GM18499 (cell line): ENCODE results near the gene MCM3AP.

Experiments
- ATAC-seq: cut with Tn5 transposase; IDR thresholded peaks from one replicate; pipeline ENCODE4 v1.9.1; 2021; ENCODE audit warnings: moderate number of reproducible peaks; ENCODE audit not compliant: insufficient read depth, unreplicated experiment

The MCM3AP gene

GRCh38 chr21:46285206-46285661 is at the start of gene MCM3AP:
Gene MCM3AP, minus strand, starts transcription at chr21:46285611. Its CDS starts 325 bp downstream, at chr21:46285286.
- ATAC-seq = no peak

DNA sequence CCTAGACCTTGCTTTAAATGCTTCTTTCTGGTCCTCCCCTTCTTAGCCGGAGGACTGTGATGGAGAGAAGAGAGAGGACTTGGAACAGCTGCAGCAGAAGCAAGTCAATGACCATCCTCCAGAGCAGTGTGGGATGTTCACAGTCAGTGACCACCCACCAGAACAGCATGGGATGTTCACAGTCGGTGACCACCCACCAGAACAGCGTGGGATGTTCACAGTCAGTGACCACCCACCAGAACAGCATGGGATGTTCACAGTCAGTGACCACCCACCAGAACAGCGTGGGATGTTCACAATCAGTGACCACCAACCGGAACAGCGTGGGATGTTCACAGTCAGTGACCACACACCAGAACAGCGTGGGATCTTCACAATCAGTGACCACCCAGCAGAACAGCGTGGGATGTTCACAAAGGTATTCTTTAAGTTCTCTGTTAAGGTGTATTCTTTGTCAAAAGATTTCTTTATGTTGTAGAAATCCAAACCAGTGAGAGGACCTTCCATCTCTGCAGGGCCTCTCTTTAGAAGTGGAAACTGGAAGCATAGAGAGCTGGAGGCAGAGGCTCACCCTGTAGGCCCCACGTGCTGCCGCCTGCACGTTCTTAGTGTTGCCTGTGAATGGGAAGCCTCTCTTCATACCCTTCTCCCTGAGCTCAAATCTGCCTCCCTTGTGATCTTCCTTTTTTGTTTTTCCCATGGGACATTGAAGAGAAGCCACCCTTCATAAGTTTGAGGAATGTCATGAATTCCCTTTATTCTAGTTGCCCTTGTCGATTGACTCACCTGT is 49.1 kb upstream of the MCM3AP start:
- no peak for ATAC-seq

- ATAC-seq = no peak
Measured at GRCh38 chr21:46329796-46330195, 44.4 kb upstream of the MCM3AP start.

- no peak for ATAC-seq
Measured at GRCh38 chr21:46328151-46328550, 42.7 kb upstream of the MCM3AP start.

DNA sequence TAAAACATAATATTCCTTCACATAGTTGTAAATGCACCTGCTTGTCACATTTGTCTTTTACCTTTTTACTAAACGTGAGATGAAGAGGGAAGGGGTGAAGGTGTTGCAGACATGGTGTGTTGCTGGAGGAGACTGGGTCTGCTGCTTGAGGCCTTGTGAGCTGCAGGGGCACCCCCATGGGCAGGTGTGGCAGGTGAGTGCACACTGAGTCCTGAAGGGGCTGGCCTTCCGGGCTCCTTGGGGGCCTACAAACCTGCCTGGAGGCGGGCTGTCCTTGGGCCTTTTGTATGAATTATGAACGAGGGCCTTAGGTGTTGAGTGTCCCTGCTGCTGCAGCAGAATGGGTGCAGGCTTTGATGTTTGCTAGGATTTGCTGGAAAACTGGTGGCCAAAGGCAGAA is 42.3 kb upstream of the MCM3AP start:
- no peak for ATAC-seq

- ATAC-seq = no peak
Measured at GRCh38 chr21:46326110-46326703, 40.8 kb upstream of the MCM3AP start.

DNA sequence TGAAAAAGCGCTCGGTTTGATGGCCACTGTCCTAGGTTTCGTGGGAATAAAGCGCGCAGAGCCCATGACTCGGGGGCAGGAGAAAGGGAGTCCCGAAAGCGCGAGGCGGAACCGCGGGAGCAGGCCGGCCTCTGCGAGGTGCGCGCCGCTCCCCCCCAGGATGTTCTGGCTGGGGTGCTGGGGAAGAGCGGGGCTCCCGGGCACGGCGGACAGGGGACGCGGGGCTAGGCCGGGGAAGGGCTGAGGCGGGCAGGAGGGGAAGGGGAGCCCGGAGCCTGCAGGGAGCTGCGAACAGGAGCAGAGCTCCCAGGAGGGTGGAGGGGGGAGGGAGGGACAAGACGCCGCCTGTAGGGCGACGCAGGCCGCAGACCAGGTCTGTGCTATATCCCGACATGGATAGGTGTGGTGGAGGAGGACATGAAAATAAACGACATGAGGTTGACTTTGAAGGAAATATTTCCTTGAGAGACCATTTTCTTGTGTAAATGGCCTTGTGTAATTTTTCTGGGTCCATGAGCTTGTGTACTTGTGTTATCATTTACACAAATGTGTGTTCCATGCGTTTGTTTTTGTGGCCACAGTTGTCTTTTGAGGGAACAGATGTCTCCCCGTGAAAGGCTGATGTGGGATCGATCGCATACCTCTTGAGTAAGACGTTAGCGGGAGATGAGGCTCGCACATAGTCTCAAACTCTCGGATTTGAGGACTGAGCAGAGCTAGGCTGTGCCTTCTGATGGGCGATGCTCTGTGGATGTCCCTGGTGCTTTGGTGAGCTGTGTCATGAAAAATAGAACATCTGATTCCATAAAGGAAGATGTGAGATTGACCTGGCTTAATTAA is 39.9 kb upstream of the MCM3AP start:
- ATAC-seq = no peak

DNA sequence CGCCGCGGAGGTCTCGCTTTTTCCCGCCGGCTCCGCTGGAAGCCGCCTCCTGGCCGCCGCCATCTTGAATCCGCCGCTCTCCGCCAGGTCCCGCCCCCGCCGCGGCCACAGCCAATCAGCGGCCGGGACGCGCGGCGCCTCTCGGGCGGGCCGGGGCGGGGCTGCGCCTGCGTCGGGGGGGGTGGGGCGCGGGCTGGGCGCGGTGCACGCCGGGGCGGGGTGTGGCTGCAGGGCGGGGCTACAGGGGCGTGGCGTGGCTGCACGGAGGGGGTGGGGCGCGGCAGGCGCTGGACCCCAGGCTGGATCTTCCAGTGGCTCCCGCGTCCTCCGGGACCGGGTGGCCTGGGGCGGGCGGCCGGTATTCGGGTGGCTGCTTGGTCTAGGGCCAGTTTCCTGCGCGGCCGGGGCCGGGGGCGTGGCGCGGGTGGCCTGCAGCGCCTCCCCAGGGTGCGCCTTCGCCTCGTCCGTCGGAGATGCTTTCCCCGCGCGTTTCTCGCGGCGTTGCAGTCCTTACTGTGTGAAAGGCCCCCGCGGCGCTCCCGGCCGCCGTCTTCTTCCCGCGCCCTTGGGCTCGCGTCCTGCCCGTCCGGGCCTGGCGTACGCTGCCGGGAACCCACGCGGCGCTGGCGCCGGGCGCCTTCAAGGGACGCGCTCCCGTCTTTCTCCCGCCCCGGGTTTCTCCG is 39.1 kb upstream of the MCM3AP start:
- no peak for ATAC-seq

DNA sequence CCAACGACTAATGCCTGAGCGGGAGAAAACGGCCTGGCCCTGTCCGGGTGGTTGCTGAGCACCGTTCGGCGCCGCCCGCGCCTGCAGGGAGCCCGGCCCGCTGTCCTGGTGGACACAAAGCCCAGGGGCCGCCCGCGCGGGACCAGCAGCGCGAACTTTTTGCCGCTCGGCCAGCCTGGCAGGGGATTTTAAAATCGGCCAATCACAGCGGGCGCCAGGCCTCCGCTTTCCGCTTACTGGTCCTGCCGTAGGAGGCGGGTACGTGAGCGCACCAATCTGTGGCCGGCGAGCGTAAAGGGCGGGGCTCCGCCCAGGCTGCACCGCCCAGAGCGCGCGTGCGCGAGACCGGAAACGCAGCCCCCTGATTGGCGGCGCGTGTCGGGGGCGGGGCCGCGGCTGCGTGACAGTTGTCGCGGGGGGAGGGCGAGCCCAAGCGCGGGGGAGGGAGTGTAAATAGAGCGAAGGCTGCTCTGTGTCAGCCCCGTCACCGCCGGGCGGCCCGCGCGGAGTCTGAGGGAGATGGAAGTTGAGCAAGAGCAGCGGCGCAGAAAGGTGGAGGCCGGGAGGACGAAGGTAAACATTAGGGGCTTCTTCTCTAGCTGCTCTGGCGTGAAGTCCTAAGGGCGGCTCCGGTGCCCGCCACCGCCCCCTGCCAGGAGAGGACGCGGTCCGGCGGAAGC is 38.4 kb upstream of the MCM3AP start, which contains the start of the genes C21orf58 and PCNT:
Gene C21orf58 (minus strand): TSS at position 161 of the 680 bp plus-strand sequence. CDS start 1,132 bp downstream, outside the sequence.
Gene PCNT (plus strand): TSS at position 447 of the 680 bp plus-strand sequence. CDS start 73 bp downstream, at position 520.
- ATAC-seq = no peak

- ATAC-seq = no peak
Measured at GRCh38 chr21:46323227-46323709, 37.9 kb upstream of the MCM3AP start.

DNA sequence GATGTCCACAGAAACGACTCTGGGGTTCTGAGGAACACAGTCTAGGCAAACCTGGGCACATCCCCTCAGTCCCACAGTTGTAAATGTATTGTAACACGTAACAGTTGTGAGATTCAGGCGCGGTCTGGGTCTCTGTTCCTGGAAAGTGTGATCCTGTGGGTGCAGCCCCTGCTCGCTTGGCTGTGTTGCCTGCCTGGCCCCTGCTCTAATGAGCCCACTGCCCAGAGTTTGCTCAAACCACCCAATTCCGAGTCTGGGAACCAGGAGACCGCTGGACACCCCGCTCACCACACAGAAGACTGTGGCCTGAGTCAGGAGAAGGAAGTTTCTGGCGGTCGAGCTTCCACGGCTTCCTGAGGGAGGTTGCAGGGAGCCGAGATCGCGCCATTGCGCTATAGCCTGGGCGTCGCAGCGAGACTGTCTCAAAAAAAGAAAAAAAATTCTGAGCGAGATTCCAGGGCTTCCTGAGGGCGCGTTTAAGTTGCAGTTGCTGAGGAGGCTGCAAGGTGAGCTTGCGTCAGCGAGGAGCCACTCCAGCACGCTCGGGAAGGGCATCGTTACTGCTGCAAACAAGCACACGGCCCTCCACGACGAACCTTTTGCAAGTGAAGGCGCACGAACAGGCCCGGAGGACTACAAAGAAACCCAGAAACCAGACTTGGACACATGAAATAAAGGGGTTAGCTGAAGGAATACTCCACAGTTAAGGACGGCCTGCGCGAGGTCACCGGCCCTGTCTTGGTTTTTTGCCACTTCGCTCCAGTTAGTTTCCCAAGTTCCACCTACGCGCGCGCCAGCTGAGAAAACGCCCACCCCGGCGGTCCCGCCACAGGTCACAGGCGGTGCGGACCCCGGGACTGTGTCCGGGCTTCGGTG is 37.2 kb upstream of the MCM3AP start:
- no peak for ATAC-seq

- ATAC-seq = no peak
Measured at GRCh38 chr21:46320331-46320801, 35.0 kb upstream of the MCM3AP start.

GRCh38 chr21:46319186-46319585 is 33.8 kb upstream of the MCM3AP start:
- no peak for ATAC-seq

DNA sequence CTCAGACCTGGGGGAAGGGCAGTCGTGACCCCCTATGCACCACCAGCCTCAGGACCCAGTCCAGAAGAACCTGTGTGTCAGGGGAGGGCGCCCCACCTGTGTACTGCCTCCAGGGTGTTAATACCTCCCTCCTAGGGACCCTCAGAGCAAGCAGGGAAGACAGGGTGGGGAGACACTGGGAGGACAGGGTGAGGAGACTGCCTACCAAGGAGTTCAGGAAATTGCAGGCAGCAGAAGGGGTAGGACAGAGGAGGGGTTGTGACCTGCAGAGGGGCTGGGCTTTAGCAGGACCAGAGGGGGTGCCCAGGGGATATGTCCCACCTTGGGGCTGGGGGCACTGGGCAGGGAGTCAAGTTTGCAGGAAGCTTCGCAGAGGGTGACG is 33.0 kb upstream of the MCM3AP start:
- ATAC-seq = no peak

DNA sequence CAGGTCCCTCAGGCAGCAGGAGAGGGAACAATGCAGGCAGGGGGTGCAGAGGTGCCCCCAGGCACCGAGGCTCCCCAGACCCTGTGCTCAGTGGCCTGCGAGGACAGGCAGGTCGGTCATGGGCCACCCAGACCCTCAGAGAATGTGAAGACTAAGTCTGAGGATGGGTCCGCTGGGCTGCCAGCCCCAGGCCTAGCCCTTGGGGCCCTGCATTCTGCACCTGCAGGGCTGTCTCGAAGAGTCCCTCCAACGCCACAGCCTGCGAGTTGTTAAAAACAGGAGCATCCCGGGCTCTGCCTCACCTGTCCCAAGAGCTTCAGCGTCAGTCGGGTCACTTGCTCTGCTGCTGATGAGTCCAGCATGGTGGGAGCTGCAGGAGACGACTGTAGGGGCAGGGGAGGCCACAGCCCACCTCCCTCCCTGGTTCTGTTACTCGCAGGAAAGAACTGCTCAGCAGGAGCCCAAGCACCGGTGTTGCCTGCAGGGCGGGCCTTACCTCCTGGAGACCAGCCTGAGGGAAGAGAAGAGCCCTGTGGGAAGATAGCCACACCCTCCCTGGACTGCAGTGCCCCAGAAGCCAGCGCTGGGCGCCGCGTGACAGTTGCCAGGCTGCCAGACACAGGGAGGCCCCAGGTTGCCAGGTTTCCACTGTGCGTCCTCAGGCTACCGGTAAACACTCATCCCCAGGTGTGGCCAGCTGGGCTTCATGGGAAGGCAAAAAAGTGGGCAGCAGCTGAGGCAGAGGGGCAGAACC is 32.5 kb upstream of the MCM3AP start:
- no peak for ATAC-seq

DNA sequence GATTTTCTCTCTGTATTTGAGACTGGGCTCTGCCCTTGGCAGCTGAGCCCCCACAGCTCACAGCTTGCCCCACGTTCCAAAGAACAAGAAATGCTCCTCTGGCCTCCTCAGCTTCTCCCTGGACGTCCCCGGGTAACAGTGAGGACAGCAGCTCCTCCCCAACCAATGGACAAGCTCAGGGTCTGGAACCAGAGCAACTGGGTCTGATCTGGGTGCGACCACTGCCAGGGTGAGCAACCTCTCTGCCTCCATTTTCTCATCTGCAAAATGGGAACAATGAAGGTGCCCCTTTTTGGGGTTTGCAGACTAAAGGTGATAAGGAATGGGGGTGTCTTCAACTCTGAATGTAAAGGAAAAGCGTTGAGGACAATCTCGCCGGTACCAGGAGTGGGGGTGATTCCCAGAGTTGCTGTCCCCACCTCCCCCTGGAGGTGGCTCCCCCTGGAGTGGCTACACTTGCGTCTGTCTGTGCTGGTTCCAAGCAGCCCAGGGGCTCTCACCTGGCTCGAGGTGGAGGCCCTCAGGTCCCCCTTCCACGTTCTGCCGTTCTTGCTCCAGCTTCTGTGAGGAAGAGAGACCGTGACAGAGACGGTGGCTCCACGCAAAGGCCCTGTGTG is 31.4 kb upstream of the MCM3AP start:
- ATAC-seq = no peak

- no peak for ATAC-seq
Measured at GRCh38 chr21:46314441-46315020, 29.1 kb upstream of the MCM3AP start.
